ENCODE measurements around the gene LYG1.

DNA sequence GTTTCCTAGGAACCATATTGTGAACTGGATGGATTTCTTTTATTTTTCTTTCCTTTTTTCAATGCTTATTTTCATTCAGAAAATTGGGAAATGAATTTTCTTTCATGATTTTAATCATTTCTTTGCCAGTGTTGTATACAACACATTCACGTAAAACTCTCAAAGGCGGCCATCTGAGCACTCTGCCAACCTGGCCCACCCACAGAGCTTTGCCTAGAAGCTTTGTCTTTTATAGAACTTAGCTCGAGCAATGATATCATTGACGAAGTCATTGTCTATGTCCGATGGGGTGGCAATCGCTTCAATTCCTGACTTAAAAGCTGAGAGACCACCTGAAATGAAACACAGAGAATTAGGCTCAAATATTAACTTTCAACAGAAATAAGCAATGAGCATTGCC is 58.8 kb downstream of the LYG1 start:
- TF ChIP-seq RAD21 (IDR thresholded peaks at IDR 0.05; ENCODE audit: low read length) (no peak), ELF1 (IDR thresholded peaks at IDR 0.05) (no peak), EP300 (IDR thresholded peaks at IDR 0.05; ENCODE audit: borderline replicate concordance in 1 of 2, low read depth in 1 of 2, low read length in 1 of 2) (no peak), GABPA (IDR thresholded peaks at IDR 0.05; ENCODE audit: low read depth) (no peak), POLR2AphosphoS5 (IDR thresholded peaks at IDR 0.05; ENCODE audit: low read depth, low read length) (no peak)
- TF ChIP-seq, protein P1, sequence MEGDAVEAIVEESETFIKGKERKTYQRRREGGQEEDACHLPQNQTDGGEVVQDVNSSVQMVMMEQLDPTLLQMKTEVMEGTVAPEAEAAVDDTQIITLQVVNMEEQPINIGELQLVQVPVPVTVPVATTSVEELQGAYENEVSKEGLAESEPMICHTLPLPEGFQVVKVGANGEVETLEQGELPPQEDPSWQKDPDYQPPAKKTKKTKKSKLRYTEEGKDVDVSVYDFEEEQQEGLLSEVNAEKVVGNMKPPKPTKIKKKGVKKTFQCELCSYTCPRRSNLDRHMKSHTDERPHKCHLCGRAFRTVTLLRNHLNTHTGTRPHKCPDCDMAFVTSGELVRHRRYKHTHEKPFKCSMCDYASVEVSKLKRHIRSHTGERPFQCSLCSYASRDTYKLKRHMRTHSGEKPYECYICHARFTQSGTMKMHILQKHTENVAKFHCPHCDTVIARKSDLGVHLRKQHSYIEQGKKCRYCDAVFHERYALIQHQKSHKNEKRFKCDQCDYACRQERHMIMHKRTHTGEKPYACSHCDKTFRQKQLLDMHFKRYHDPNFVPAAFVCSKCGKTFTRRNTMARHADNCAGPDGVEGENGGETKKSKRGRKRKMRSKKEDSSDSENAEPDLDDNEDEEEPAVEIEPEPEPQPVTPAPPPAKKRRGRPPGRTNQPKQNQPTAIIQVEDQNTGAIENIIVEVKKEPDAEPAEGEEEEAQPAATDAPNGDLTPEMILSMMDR (IDR thresholded peaks at IDR 0.05), result no peak
- TF ChIP-seq, protein P2, sequence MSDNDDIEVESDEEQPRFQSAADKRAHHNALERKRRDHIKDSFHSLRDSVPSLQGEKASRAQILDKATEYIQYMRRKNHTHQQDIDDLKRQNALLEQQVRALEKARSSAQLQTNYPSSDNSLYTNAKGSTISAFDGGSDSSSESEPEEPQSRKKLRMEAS (IDR thresholded peaks at IDR 0.05; ENCODE audit: low read depth), result no peak

Data from SK-N-SH (cell line).